Muscle layer of duodenum (tissue), 2 donors: ENCODE results near the gene SNRNP25.
"Not testable (repeated sequence)": the region's sequence is repeated elsewhere in the genome, so short reads cannot be mapped to it uniquely, and the experiment has no call there.

ENCODE experiments used
- H3K27ac ChIP-seq: one replicate; pipeline ENCODE4 v1.7.0; 2013; ENCODE audit warnings: mild to moderate bottlenecking, low read length
- H3K27me3 ChIP-seq: one replicate; pipeline ENCODE4 v1.7.0; 2013; ENCODE audit warnings: low read depth, mild to moderate bottlenecking, control low read depth, low read length
- H3K36me3 ChIP-seq, 2 donors: one replicate each; pipeline ENCODE4 v1.7.0; 2013; ENCODE audit warnings: low read length in 2 of 2, control low read depth in 1 of 2, mild to moderate bottlenecking in 1 of 2; ENCODE audit not compliant: insufficient read depth in 2 of 2, control insufficient read depth in 1 of 2
- H3K4me1 ChIP-seq, 2 donors: one replicate each; pipeline ENCODE4 v1.7.0; 2013; ENCODE audit warnings: low read length in 2 of 2, mild to moderate bottlenecking in 2 of 2, control low read depth in 1 of 2, moderate library complexity in 1 of 2; ENCODE audit not compliant: insufficient read depth in 2 of 2, control insufficient read depth in 1 of 2
- H3K4me3 ChIP-seq, 2 donors: one replicate each; pipeline ENCODE4 v1.7.0; 2013; ENCODE audit warnings: low read length in 2 of 2, low read depth in 1 of 2, mild to moderate bottlenecking in 1 of 2
- H3K9me3 ChIP-seq, 2 donors: one replicate each; pipeline ENCODE4 v1.7.0; 2013; ENCODE audit warnings: low read length in 2 of 2, control low read depth in 1 of 2, mild to moderate bottlenecking in 1 of 2; ENCODE audit not compliant: control insufficient read depth in 1 of 2
- donor health status: healthy.

The SNRNP25 gene

GRCh38 chr16:34648-34987 is 19.0 kb upstream of the SNRNP25 start:
- Histone ChIP-seq H3K9me3 (no peaks in the 10 kb centered on the region), H3K4me1 (no peaks in the 10 kb centered on the region), H3K27ac (no peak overlapping the region), H3K4me3 (no peak overlapping the region), H3K27me3 (no peaks in the 10 kb centered on the region), H3K36me3 (no peaks in the 10 kb centered on the region)

- Histone ChIP-seq H3K27ac (no peak overlapping the region), H3K9me3 (no peaks in the 10 kb centered on the region), H3K4me3 (no peak overlapping the region), H3K27me3 (no peaks in the 10 kb centered on the region), H3K36me3 (no peaks in the 10 kb centered on the region), H3K4me1 (no peaks in the 10 kb centered on the region)
Observed at GRCh38 chr16:35011-35677, 18.5 kb upstream of the SNRNP25 start.

- no peaks in the 10 kb centered on the region for H3K36me3 ChIP-seq
- H3K27ac ChIP-seq = no peak overlapping the region
- no peak overlapping the region for H3K4me3 ChIP-seq
- H3K9me3 ChIP-seq = no peaks in the 10 kb centered on the region
- no peaks in the 10 kb centered on the region for H3K4me1 ChIP-seq
- H3K27me3 ChIP-seq = no peaks in the 10 kb centered on the region
Observed at GRCh38 chr16:35678-36305, 17.8 kb upstream of the SNRNP25 start.

GRCh38 chr16:36336-36984 is 17.2 kb upstream of the SNRNP25 start:
- H3K4me1 ChIP-seq = no peaks in the 10 kb centered on the region

GRCh38 chr16:37511-37910 is 16.1 kb upstream of the SNRNP25 start:
- Histone ChIP-seq H3K27me3 (no peaks in the 10 kb centered on the region), H3K36me3 (no peaks in the 10 kb centered on the region), H3K4me3 (no peak overlapping the region), H3K27ac (no peak overlapping the region), H3K4me1 (no peaks in the 10 kb centered on the region), H3K9me3 (no peaks in the 10 kb centered on the region)

More at GRCh38 chr16:36336-36984, 17.2 kb upstream of the SNRNP25 start:
- Histone ChIP-seq H3K9me3 (no peaks in the 10 kb centered on the region), H3K4me3 (no peak overlapping the region), H3K27me3 (no peaks in the 10 kb centered on the region), H3K27ac (no peak overlapping the region), H3K36me3 (no peaks in the 10 kb centered on the region)

GRCh38 chr16:38206-38605 is 15.4 kb upstream of the SNRNP25 start:
- H3K4me1 ChIP-seq, H3K27ac ChIP-seq, H3K27me3 ChIP-seq, H3K9me3 ChIP-seq, H3K4me3 ChIP-seq, H3K36me3 ChIP-seq: not testable (repeated sequence)

GRCh38 chr16:38941-39892 is 14.4 kb upstream of the SNRNP25 start:
- Histone ChIP-seq H3K27me3 (no peaks in the 10 kb centered on the region), H3K27ac (no peak overlapping the region), H3K4me1 (no peaks in the 10 kb centered on the region), H3K36me3 (no peaks in the 10 kb centered on the region), H3K9me3 (no peaks in the 10 kb centered on the region), H3K4me3 (no peak overlapping the region)

- H3K36me3 ChIP-seq = peaks cover 8 to 10% of the 10 kb centered on the region in 2 donors
- no peaks in the 10 kb centered on the region for H3K9me3 ChIP-seq
Observed at GRCh38 chr16:41439-42068, 12.1 kb upstream of the SNRNP25 start.

GRCh38 chr16:42069-42457 is 11.6 kb upstream of the SNRNP25 start:
- Histone ChIP-seq H3K27ac (no peak overlapping the region), H3K36me3 (peaks cover 10 to 13% of the 10 kb centered on the region in 2 donors), H3K4me1 (no peaks in the 10 kb centered on the region), H3K4me3 (no peak overlapping the region), H3K27me3 (no peaks in the 10 kb centered on the region), H3K9me3 (no peaks in the 10 kb centered on the region)

More at GRCh38 chr16:41439-42068, 12.1 kb upstream of the SNRNP25 start:
- Histone ChIP-seq H3K27ac (no peak overlapping the region), H3K27me3 (no peaks in the 10 kb centered on the region), H3K4me3 (no peak overlapping the region), H3K4me1 (no peaks in the 10 kb centered on the region)

GRCh38 chr16:42691-43090 is 10.9 kb upstream of the SNRNP25 start:
- Histone ChIP-seq H3K4me1 (no peaks in the 10 kb centered on the region), H3K36me3 (peaks cover 12 to 17% of the 10 kb centered on the region in 2 donors), H3K27me3 (no peaks in the 10 kb centered on the region), H3K4me3 (no peak overlapping the region), H3K27ac (no peak overlapping the region), H3K9me3 (no peaks in the 10 kb centered on the region)

GRCh38 chr16:43294-43693 is 10.3 kb upstream of the SNRNP25 start:
- Histone ChIP-seq H3K27me3 (no peaks in the 10 kb centered on the region), H3K4me3 (no peak overlapping the region), H3K4me1 (no peaks in the 10 kb centered on the region), H3K27ac (no peak overlapping the region), H3K36me3 (peaks cover 12 to 17% of the 10 kb centered on the region in 2 donors), H3K9me3 (no peaks in the 10 kb centered on the region)
